Transverse colon (tissue), 4 donors: ENCODE measurements around the gene OPA1. TPM values are rescaled to one million over a fixed set of nuclear protein-coding genes. Genes with fewer than 3 reads are reported as not detected.

Source experiments
- DNase-seq: peaks from one replicate; pipeline ENCODE4 v3.0.0-alpha.2; 2019
- H3K27ac ChIP-seq, 4 donors: fragments of 200-600 bp; sonication (generic); 2 replicates each; pipeline ENCODE4 v1.5.1; 2016 to 2018; ENCODE audit warnings: inconsistent platforms in 4 of 4
- H3K27me3 ChIP-seq: fragments of 200-600 bp; sonication (generic); 2 replicates; pipeline ENCODE4 v1.5.1; 2017; ENCODE audit warnings: inconsistent platforms
- H3K36me3 ChIP-seq, 4 donors: fragments of 200-600 bp; sonication (generic); 2 replicates each; pipeline ENCODE4 v1.5.1; 2017 to 2019; ENCODE audit warnings: inconsistent platforms in 4 of 4
- H3K4me1 ChIP-seq, 4 donors: fragments of 200-600 bp; sonication (generic); 2 replicates each; pipeline ENCODE4 v1.5.1; 2017 to 2020; ENCODE audit warnings: inconsistent platforms in 4 of 4
- H3K4me3 ChIP-seq, 4 donors: fragments of 200-600 bp; sonication (generic); 1 replicate in 1 of 4; 2 replicates in 3 of 4; pipeline versions ENCODE4 v1.5.1 to v1.6.1; 2017 to 2019; ENCODE audit warnings: inconsistent platforms in 4 of 4
- H3K9me3 ChIP-seq, 2 donors: fragments of 200-600 bp; sonication (generic); 2 replicates each; pipeline ENCODE4 v1.5.1; 2017 to 2019; ENCODE audit warnings: inconsistent platforms in 2 of 2
- EP300 ChIP-seq: sonication (generic); formaldehyde crosslinking; IDR thresholded peaks from one replicate; pipeline ENCODE4 v1.6.1; 2017; ENCODE audit warnings: antibody characterized with exemption, low read depth
- POLR2A ChIP-seq: fragments of 450-650 bp; IDR thresholded peaks from one replicate; pipeline ENCODE4 v1.6.1; 2016; ENCODE audit warnings: antibody characterized with exemption, mild to moderate bottlenecking, moderate library complexity
- POLR2AphosphoS5 ChIP-seq, 3 donors: sonication (generic); formaldehyde crosslinking; IDR thresholded peaks; one replicate each; pipeline ENCODE4 v1.6.1; 2016; ENCODE audit warnings: antibody characterized with exemption in 3 of 3
- WGBS, 2 donors: methylation state at CpG; one replicate each; pipeline ENCODE4 v1.1.5; 2018; ENCODE audit warnings: low coverage in 1 of 2; 5-methylcytosine and 5-hydroxymethylcytosine counted together
- in situ Hi-C, 4 donors: fragments of 200-750 bp; cut with MboI; loops; one replicate each; pipeline versions ENCODE4 v1.15.0 to v1.15.1; 2017; ENCODE audit warnings: low sequenced_read_pairs in 3 of 4, low pct_ligation_motif_present in 1 of 4, low pct_unique_long_range_greater_than_20kb in 1 of 4
- intact Hi-C: fragments of 100-400 bp; cut with DNase I; formaldehyde crosslinking; loops from one replicate; pipeline ENCODE4 v1.15.1; 2023; ENCODE audit warnings: low total_unique reads
- total RNA-seq, 4 donors: library from RNA; depleted of rRNA; stranded (reverse); fragments of >200 nt; gene quantifications; one replicate each; pipeline ENCODE4 v1.1.0, GENCODE V29; 2016
- TF ChIP-seq, protein P1 (sequence below), 5 experiments: fragments of 200-600 bp in 3 of 5; fragments of 450-650 bp in 2 of 5; sonication (generic) in 3 of 5; IDR thresholded peaks; 1 replicate in 2 of 5; 2 replicates in 3 of 5; pipeline ENCODE4 v1.5.1; 2016 to 2017; ENCODE audit warnings: antibody characterized with exemption in 5 of 5, inconsistent platforms in 3 of 5, mild to moderate bottlenecking in 2 of 5, moderate library complexity in 1 of 5

OPA1 gene
- total RNA-seq, 4 donors from 2014 or later = 56.9 to 92.4 (median 69.8) TPM

DNA sequence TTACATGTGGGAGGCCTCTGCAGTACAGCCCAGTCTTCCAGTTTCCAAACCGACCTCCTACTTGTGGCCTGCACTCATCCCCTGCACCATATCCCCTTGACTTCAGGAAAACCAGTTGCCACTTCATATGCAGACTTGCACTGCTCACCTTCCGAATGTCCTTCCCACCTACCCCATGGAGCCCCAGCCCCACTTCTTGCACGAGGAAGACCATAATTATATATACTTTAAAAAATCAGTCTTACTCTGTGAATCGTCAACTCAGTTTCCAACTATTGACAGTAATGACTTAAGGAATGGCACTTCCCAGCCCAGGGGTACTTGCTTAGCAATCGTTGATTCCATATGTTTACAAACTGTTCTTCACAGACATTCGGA, 136.1 kb downstream of the OPA1 start:
- intact Hi-C loops = no loop called here
- no peak overlapping the region for H3K27ac ChIP-seq
- no peaks in the 10 kb centered on the region for H3K4me1 ChIP-seq
- no peak for DNase-seq
- no peaks in the 10 kb centered on the region for H3K36me3 ChIP-seq
- H3K27me3 ChIP-seq = no peaks in the 10 kb centered on the region
- TF ChIP-seq EP300 = no peak
- TF ChIP-seq POLR2A = no peak
- TF ChIP-seq, protein P1, sequence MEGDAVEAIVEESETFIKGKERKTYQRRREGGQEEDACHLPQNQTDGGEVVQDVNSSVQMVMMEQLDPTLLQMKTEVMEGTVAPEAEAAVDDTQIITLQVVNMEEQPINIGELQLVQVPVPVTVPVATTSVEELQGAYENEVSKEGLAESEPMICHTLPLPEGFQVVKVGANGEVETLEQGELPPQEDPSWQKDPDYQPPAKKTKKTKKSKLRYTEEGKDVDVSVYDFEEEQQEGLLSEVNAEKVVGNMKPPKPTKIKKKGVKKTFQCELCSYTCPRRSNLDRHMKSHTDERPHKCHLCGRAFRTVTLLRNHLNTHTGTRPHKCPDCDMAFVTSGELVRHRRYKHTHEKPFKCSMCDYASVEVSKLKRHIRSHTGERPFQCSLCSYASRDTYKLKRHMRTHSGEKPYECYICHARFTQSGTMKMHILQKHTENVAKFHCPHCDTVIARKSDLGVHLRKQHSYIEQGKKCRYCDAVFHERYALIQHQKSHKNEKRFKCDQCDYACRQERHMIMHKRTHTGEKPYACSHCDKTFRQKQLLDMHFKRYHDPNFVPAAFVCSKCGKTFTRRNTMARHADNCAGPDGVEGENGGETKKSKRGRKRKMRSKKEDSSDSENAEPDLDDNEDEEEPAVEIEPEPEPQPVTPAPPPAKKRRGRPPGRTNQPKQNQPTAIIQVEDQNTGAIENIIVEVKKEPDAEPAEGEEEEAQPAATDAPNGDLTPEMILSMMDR (IDR thresholded peaks at IDR 0.05) = no peak
- no peak for TF ChIP-seq POLR2AphosphoS5 (IDR thresholded peaks at IDR 0.05)
- WGBS, 2 donors = 75 to 76% methylated on average over 4 to 6 of the region's 6 CpGs
- H3K4me3 ChIP-seq = no peak overlapping the region
- in situ Hi-C loops = no loop called here
- H3K9me3 ChIP-seq = no peaks in the 10 kb centered on the region

- no peak for DNase-seq
- no peaks in the 10 kb centered on the region for H3K27me3 ChIP-seq
- in situ Hi-C loops (no loop called here), intact Hi-C loops (no loop called here)
- H3K27ac ChIP-seq = no peak overlapping the region
- no peaks in the 10 kb centered on the region for H3K9me3 ChIP-seq
- H3K36me3 ChIP-seq = no peaks in the 10 kb centered on the region
- TF ChIP-seq, protein P1 (IDR thresholded peaks at IDR 0.05) = no peak
- TF ChIP-seq POLR2AphosphoS5 (IDR thresholded peaks at IDR 0.05) (no peak), POLR2A (no peak), EP300 (no peak)
- no peak overlapping the region for H3K4me3 ChIP-seq
- H3K4me1 ChIP-seq = no peaks in the 10 kb centered on the region
Measured at GRCh38 chr3:193729601-193730000, 136.6 kb downstream of the OPA1 start.

- Histone ChIP-seq H3K9me3 (no peaks in the 10 kb centered on the region), H3K4me1 (no peaks in the 10 kb centered on the region), H3K27me3 (no peaks in the 10 kb centered on the region), H3K4me3 (no peak overlapping the region), H3K36me3 (no peaks in the 10 kb centered on the region), H3K27ac (no peak overlapping the region)
- in situ Hi-C loops (no loop called here), intact Hi-C loops (no loop called here)
- WGBS, 2 donors = 70 to 82% methylated on average over 4 to 8 of the region's 8 CpGs
- no peak for TF ChIP-seq POLR2AphosphoS5 (IDR thresholded peaks at IDR 0.05)
- TF ChIP-seq POLR2A = no peak
- TF ChIP-seq EP300 = no peak
- TF ChIP-seq, protein P1 (IDR thresholded peaks at IDR 0.05) = no peak
- DNase-seq = no peak
Measured at GRCh38 chr3:193730511-193730910, 137.5 kb downstream of the OPA1 start.

GRCh38 chr3:193730976-193731375, 138.0 kb downstream of the OPA1 start:
- no peak for DNase-seq
- Histone ChIP-seq H3K9me3 (no peaks in the 10 kb centered on the region), H3K36me3 (no peaks in the 10 kb centered on the region), H3K4me3 (no peak overlapping the region), H3K27me3 (no peaks in the 10 kb centered on the region), H3K4me1 (no peaks in the 10 kb centered on the region), H3K27ac (no peak overlapping the region)
- no peak for TF ChIP-seq POLR2A
- intact Hi-C loops (no loop called here), in situ Hi-C loops (no loop called here)
- 78 to 79% methylated on average over 11 to 14 of the region's 14 CpGs for WGBS, 2 donors

DNA sequence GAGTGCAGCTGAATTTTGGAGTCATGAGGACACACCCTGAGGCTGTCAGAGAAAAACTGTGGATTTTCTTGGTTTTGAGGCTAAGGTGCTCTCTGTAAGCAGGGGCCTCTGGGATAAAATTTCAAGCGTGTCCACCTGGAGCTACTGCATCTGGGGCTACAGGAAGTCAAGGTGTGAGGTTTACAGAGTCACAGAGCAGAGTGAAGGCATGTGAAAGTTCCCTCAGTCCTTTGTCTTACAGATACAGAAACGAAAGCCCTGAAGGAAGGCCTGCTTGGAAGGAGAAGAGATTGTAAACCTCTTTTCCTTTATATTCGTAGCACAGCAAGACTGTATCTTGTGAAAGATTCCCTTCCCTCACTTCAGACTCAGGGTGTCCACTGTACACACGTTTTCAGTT, 138.6 kb downstream of the OPA1 start:
- TF ChIP-seq POLR2AphosphoS5 (IDR thresholded peaks at IDR 0.05) (no peak), POLR2A (no peak), EP300 (no peak)
- TF ChIP-seq, protein P1 (IDR thresholded peaks at IDR 0.05) = no peak
- intact Hi-C loops = no loop called here
- 74 to 86% methylated on average over 4 of the region's 4 CpGs for WGBS, 2 donors

More for the DNA sequence above, 138.6 kb downstream of the OPA1 start:
- in situ Hi-C loops = no loop called here
- Histone ChIP-seq H3K27ac (no peak overlapping the region), H3K9me3 (no peaks in the 10 kb centered on the region), H3K4me1 (no peaks in the 10 kb centered on the region), H3K27me3 (no peaks in the 10 kb centered on the region), H3K4me3 (no peak overlapping the region), H3K36me3 (no peaks in the 10 kb centered on the region)
- no peak for DNase-seq
